Lower leg skin (tissue), 4 donors: ENCODE data around the gene IPO11. TPM values are rescaled to one million over a fixed set of nuclear protein-coding genes. Genes with fewer than 3 reads are reported as not detected.

ENCODE experiments used
- DNase-seq, 2 donors: peaks; one replicate each; pipeline ENCODE4 v3.0.0-alpha.2; 2019; ENCODE audit warnings: low spot score in 2 of 2
- H3K4me3 ChIP-seq: fragments of 200-600 bp; sonication (generic); 2 replicates; pipeline ENCODE4 v1.5.1; 2017; ENCODE audit warnings: mild to moderate bottlenecking, low read depth; ENCODE audit not compliant: poor library complexity, severe bottlenecking
- POLR2A ChIP-seq, 2 donors: fragments of 450-650 bp; IDR thresholded peaks; one replicate each; pipeline ENCODE4 v1.6.1; 2016 to 2017; ENCODE audit warnings: antibody characterized with exemption in 2 of 2, mild to moderate bottlenecking in 1 of 2, moderate library complexity in 1 of 2
- WGBS, 2 donors: methylation state at CpG; one replicate each; pipeline ENCODE4 v1.1.5; 2018; 5-methylcytosine and 5-hydroxymethylcytosine counted together
- intact Hi-C: fragments of 100-400 bp; cut with DNase I; formaldehyde crosslinking; loops from one replicate; pipeline ENCODE4 v1.15.0; 2023; ENCODE audit warnings: low total_unique reads
- total RNA-seq, 4 donors: library from RNA; depleted of rRNA; stranded (reverse); fragments of >200 nt; gene quantifications; one replicate each; pipeline ENCODE4 v1.1.0, GENCODE V29; 2016
- TF ChIP-seq, protein P1 (sequence below), 3 donors: fragments of 450-650 bp; IDR thresholded peaks; one replicate each; pipeline ENCODE4 v1.5.1; 2016; ENCODE audit warnings: antibody characterized with exemption in 3 of 3, mild to moderate bottlenecking in 3 of 3, moderate library complexity in 2 of 3

Gene IPO11
- total RNA-seq, 4 donors from 2014 or later: 12.9 to 21.8 (median 15.2) TPM

DNA sequence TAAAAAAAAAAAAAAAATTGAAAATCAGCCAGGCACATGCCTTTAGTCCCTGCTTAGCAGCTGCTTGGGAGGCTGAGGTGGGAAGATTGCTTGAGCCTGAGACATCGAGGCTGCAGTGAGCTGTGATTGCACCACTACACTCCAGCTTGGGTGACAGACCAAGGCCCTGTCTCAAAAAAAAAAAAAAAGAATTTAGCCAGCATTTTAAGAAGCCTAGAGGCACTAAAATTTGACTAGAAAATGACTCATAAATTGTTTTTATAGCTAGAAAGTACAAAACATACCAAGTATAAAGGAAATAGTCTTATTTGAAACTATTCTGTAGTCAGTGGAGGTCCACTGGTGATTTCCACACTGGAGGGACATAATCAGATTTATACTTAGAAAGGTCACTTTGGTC lies 183.5 kb downstream of the IPO11 start:
- intact Hi-C loops: no loop called here
- no peak for TF ChIP-seq POLR2A (IDR thresholded peaks at IDR 0.05)
- TF ChIP-seq, protein P1, sequence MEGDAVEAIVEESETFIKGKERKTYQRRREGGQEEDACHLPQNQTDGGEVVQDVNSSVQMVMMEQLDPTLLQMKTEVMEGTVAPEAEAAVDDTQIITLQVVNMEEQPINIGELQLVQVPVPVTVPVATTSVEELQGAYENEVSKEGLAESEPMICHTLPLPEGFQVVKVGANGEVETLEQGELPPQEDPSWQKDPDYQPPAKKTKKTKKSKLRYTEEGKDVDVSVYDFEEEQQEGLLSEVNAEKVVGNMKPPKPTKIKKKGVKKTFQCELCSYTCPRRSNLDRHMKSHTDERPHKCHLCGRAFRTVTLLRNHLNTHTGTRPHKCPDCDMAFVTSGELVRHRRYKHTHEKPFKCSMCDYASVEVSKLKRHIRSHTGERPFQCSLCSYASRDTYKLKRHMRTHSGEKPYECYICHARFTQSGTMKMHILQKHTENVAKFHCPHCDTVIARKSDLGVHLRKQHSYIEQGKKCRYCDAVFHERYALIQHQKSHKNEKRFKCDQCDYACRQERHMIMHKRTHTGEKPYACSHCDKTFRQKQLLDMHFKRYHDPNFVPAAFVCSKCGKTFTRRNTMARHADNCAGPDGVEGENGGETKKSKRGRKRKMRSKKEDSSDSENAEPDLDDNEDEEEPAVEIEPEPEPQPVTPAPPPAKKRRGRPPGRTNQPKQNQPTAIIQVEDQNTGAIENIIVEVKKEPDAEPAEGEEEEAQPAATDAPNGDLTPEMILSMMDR (IDR thresholded peaks at IDR 0.05): no peak
- no peak overlapping the region for H3K4me3 ChIP-seq
- no peak for DNase-seq
- 88 to 93% methylated on average over 1 of the region's 1 CpG for WGBS, 2 donors

DNA sequence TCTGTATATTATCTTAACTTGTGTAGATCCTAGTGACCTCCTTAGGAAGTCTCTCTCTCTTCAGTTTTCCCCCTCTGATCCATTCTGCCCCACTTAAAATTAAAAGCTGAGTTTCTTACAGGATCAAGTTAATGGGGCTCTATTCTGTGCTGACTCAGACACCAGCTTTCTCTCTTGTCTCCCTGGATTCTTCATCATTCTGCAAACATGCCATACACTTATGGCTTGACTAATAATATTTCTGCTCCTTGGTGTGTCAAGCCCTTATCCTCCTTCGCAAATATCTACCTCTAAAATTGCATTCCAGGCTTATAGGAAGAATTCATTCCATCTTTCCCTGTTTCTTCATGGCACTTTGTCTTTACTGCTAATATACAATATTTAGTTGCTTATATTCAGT lies 184.1 kb downstream of the IPO11 start:
- TF ChIP-seq POLR2A (IDR thresholded peaks at IDR 0.05): no peak
- TF ChIP-seq, protein P1 (IDR thresholded peaks at IDR 0.05): no peak
- DNase-seq: no peak
- no peak overlapping the region for H3K4me3 ChIP-seq
- intact Hi-C loops: no loop called here
- WGBS, 2 donors: 97 to 100% methylated on average over 1 of the region's 1 CpG

DNA sequence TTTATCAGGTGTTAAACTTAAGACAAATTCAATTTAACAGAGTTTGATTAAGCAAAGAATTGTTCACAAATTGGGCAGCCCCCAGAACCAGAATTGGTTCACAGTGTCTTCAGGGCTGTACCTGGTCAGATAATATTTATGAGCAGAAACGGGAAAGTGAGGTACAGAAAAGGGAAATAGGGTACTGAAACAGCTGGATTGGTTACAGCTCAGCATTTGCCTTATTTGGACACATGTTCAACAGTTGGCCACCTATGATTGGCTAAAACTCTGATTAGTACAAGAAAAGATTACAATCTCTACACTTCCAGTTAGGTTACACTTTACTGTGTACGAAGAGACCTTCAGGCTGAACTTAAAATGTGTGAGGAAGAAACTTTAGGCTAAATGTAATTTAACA lies 184.8 kb downstream of the IPO11 start:
- no peak for TF ChIP-seq POLR2A (IDR thresholded peaks at IDR 0.05)
- TF ChIP-seq, protein P1 (IDR thresholded peaks at IDR 0.05): no peak
- no peak for DNase-seq
- intact Hi-C loops: no loop called here
- no peak overlapping the region for H3K4me3 ChIP-seq
- WGBS, 2 donors: 78 to 85% methylated on average over 2 of the region's 2 CpGs

DNA sequence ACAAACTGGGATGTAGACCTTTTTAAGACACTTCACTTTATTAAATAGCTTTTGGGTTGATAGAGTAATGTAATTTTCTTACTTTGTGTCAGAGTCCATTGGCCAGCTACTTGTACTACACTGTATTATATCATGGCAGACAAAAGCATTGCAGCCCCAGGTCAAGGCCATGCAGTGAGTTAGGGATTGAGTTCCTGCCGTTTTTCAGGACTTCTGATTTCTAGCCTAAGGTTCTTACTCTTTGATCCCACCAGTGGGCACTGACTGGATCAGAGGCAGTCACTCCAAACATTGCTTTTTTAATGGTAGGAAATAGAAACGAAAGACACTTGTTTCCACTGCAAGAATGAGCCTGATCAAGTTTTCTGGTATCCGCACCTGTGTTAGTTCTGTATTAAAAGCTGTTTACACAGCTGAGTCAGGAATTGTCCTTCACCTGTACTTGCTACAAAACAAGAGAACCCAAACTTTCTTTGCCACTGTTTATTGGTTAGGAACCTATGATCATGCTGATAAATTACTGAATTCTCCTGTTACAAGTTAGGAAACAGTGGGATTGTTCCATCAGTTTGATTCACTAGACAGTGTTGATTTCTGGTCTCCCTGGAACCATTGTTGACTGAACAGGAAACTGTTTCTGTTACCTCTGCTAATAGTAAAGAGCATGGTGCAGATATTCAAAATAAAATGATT lies 188.1 kb downstream of the IPO11 start:
- no peak for DNase-seq
- no peak for TF ChIP-seq POLR2A (IDR thresholded peaks at IDR 0.05)
- TF ChIP-seq, protein P1 (IDR thresholded peaks at IDR 0.05): no peak
- H3K4me3 ChIP-seq: no peak overlapping the region
- WGBS, 2 donors: 76 to 77% methylated on average over 3 of the region's 3 CpGs
- intact Hi-C loops: no loop called here

DNA sequence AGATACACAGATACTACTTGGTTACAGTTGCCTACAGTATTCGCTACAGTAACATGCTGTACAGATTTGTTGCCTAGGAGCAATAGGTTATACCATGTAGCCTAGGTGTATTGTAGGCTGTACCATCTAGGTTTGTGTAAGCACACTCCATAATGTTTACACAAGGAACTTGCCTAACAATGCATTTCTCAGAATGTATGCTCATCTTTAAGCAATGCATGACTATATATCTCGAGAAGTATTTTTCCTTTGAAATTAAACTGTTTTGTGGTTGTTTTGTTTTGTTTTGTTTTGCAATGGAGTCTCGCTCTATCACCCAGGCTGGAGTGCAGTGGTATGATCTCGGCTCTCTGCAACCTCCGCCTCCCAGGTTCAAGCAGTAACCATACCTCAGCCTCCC lies 191.4 kb downstream of the IPO11 start:
- no peak for DNase-seq
- no peak for TF ChIP-seq POLR2A (IDR thresholded peaks at IDR 0.05)
- TF ChIP-seq, protein P1 (IDR thresholded peaks at IDR 0.05): no peak
- 98 to 99% methylated on average over 5 of the region's 5 CpGs for WGBS, 2 donors
- intact Hi-C loops: no loop called here
- H3K4me3 ChIP-seq: no peak overlapping the region

DNA sequence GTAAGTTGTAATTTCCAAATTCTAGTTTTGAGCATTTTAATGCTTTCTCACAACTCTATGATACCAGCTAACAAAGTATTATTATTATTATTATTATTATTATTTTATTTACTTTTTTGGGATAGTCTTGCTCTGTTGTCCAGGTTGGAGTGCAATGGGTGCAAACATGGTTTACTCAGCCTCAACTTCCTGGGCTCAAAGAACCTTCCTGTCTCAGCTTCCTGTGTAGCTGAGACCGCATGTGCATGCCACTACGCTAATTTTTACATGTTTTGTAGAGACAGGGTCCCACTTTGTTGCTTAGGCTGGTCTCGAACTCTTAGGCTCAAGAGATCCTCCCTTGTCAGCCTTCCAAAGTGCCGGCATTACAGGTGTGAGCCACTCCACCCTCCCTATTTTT lies 193.1 kb downstream of the IPO11 start:
- no peak overlapping the region for H3K4me3 ChIP-seq
- intact Hi-C loops: no loop called here
- WGBS, 2 donors: 92% methylated on average over 4 of the region's 4 CpGs
- TF ChIP-seq POLR2A (IDR thresholded peaks at IDR 0.05): no peak
- TF ChIP-seq, protein P1 (IDR thresholded peaks at IDR 0.05): no peak
- no peak for DNase-seq
